HG02798 (cell line): ENCODE results near the gene ICOSLG.
"Not testable (repeated sequence)": the region's sequence is repeated elsewhere in the genome, so short reads cannot be mapped to it uniquely, and the experiment has no call there.

ENCODE experiments used
- ATAC-seq: cut with Tn5 transposase; IDR thresholded peaks from one replicate; pipeline ENCODE4 v1.9.1; 2021; ENCODE audit warnings: mild to moderate bottlenecking; ENCODE audit not compliant: unreplicated experiment, poor library complexity

The ICOSLG gene

GRCh38 chr21:44229561-44229960 lies 11.2 kb downstream of the ICOSLG start:
- ATAC-seq: not testable (repeated sequence)

GRCh38 chr21:44228109-44228508 lies 12.6 kb downstream of the ICOSLG start:
- ATAC-seq: not testable (repeated sequence)

GRCh38 chr21:44227614-44228013 lies 13.1 kb downstream of the ICOSLG start:
- not testable (repeated sequence) for ATAC-seq

GRCh38 chr21:44225605-44226004 lies 15.1 kb downstream of the ICOSLG start:
- not testable (repeated sequence) for ATAC-seq

GRCh38 chr21:44223334-44223733 lies 17.4 kb downstream of the ICOSLG start:
- not testable (repeated sequence) for ATAC-seq

GRCh38 chr21:44220674-44221073 lies 20.1 kb downstream of the ICOSLG start:
- ATAC-seq: not testable (repeated sequence)

GRCh38 chr21:44218461-44218860 lies 22.3 kb downstream of the ICOSLG start:
- peak; percentile 39 for ATAC-seq

- ATAC-seq: not testable (repeated sequence)
These were observed 28.8 kb downstream of the ICOSLG start for GRCh38 chr21:44211978-44212377.

- ATAC-seq: not testable (repeated sequence)
These were observed 29.2 kb downstream of the ICOSLG start for GRCh38 chr21:44211574-44211973.

GRCh38 chr21:44207860-44208646 lies 32.7 kb downstream of the ICOSLG start:
- peak; percentile 15 for ATAC-seq

- peak; percentile 60 for ATAC-seq
These were observed 33.8 kb downstream of the ICOSLG start for GRCh38 chr21:44206698-44207676.

GRCh38 chr21:44206187-44206586 lies 34.6 kb downstream of the ICOSLG start:
- not testable (repeated sequence) for ATAC-seq

GRCh38 chr21:44202590-44203299 lies 38.0 kb downstream of the ICOSLG start:
- ATAC-seq: not testable (repeated sequence)

- ATAC-seq: not testable (repeated sequence)
These were observed 40.7 kb downstream of the ICOSLG start for GRCh38 chr21:44199997-44200396.

GRCh38 chr21:44199448-44199847 lies 41.3 kb downstream of the ICOSLG start:
- ATAC-seq: no peak

GRCh38 chr21:44197156-44197516 lies 43.6 kb downstream of the ICOSLG start:
- ATAC-seq: not testable (repeated sequence)

GRCh38 chr21:44196212-44197155 lies 44.3 kb downstream of the ICOSLG start:
- not testable (repeated sequence) for ATAC-seq

GRCh38 chr21:44194888-44195287 lies 45.9 kb downstream of the ICOSLG start:
- not testable (repeated sequence) for ATAC-seq

- ATAC-seq: not testable (repeated sequence)
These were observed 46.3 kb downstream of the ICOSLG start for GRCh38 chr21:44194451-44194850.
